OCI-LY7 (cell line): ENCODE data around the gene SOD1. TPM values are rescaled to one million over a fixed set of nuclear protein-coding genes. Genes with fewer than 3 reads are reported as not detected.
"Not testable (repeated sequence)": the region's sequence is repeated elsewhere in the genome, so short reads cannot be mapped to it uniquely, and the experiment has no call there.

ENCODE experiments used
- BruUV-seq: library from RNA; stranded (reverse); fragments of 400-500 nt; replicated peaks from 2 replicates; lab custom pipeline; 2021; lab: Mats Ljungman, UMichigan
- CTCF ChIA-PET: fragments of 300-600 bp; sonication (Branson Sonifier 250); formaldehyde crosslinking; loops from one replicate; lab custom pipeline; 2022; ENCODE audit warnings: antibody characterized with exemption; ENCODE audit not compliant: unreplicated experiment; lab: Charles Lee
- POLR2A ChIA-PET: fragments of 300-600 bp; sonication (Branson Sonifier 250); formaldehyde crosslinking; loops from one replicate; lab custom pipeline; 2022; ENCODE audit warnings: antibody characterized with exemption; lab: Charles Lee
- DNase-seq: peaks from one replicate; pipeline ENCODE4 v3.0.0-alpha.2; 2015; ENCODE audit warnings: low spot score
- H2AFZ ChIP-seq: fragments of 200-600 bp; sonication (generic), shearing (Covaris generic); 2 replicates; pipeline ENCODE4 v1.6.1; 2014; ENCODE audit warnings: mild to moderate bottlenecking, antibody characterized with exemption, low read length, moderate library complexity
- H3K27ac ChIP-seq: fragments of 200-600 bp; sonication (generic); 2 replicates; pipeline ENCODE4 v1.5.1; 2014; ENCODE audit warnings: mixed run types, low read depth, mild to moderate bottlenecking, moderate library complexity, low read length, inconsistent platforms; ENCODE audit not compliant: poor library complexity, severe bottlenecking
- H3K36me3 ChIP-seq: fragments of 200-600 bp; sonication (generic); 2 replicates; pipeline ENCODE4 v1.6.1; 2014; ENCODE audit warnings: mild to moderate bottlenecking, antibody characterized with exemption, low read length, moderate library complexity, mixed read lengths; ENCODE audit not compliant: insufficient read depth
- H3K4me1 ChIP-seq: fragments of 200-600 bp; sonication (generic); 2 replicates; pipeline ENCODE4 v1.5.1; 2014; ENCODE audit warnings: mild to moderate bottlenecking, low read length; ENCODE audit not compliant: insufficient read depth, poor library complexity, severe bottlenecking
- H3K4me2 ChIP-seq: fragments of 200-600 bp; sonication (generic); 2 replicates; pipeline ENCODE4 v1.6.1; 2014; ENCODE audit warnings: mild to moderate bottlenecking, low read length
- H3K4me3 ChIP-seq: fragments of 200-600 bp; sonication (generic); 2 replicates; pipeline ENCODE4 v1.5.1; 2014; ENCODE audit warnings: mild to moderate bottlenecking, low read depth, low read length; ENCODE audit not compliant: poor library complexity, severe bottlenecking
- H3K79me2 ChIP-seq: fragments of 200-600 bp; sonication (generic); 2 replicates; pipeline ENCODE4 v1.6.1; 2016; ENCODE audit warnings: low read depth, mild to moderate bottlenecking, low read length, moderate library complexity, mixed read lengths; ENCODE audit not compliant: insufficient read depth
- H3K9me2 ChIP-seq: fragments of 200-600 bp; sonication (generic); 2 replicates; pipeline ENCODE4 v1.6.1; 2016; ENCODE audit warnings: mild to moderate bottlenecking, low read length, mixed read lengths; ENCODE audit not compliant: insufficient read depth
- H3K9me3 ChIP-seq: fragments of 200-600 bp; sonication (generic); 2 replicates; pipeline ENCODE4 v1.6.1; 2014; ENCODE audit warnings: mild to moderate bottlenecking, mixed run types, low read length, mixed read lengths
- H4K20me1 ChIP-seq: fragments of 200-600 bp; sonication (generic); 2 replicates; pipeline ENCODE4 v1.6.1; 2014; ENCODE audit warnings: mild to moderate bottlenecking, antibody characterized with exemption, low read length, moderate library complexity, mixed read lengths; ENCODE audit not compliant: insufficient read depth
- EZH2phosphoT487 ChIP-seq: fragments of 200-600 bp; sonication (generic); IDR thresholded peaks from 2 replicates; pipeline ENCODE4 v1.6.1; 2018; ENCODE audit warnings: low read depth, borderline replicate concordance, mild to moderate bottlenecking, mixed run types, antibody characterized with exemption, low read length, moderate library complexity, mixed read lengths
- intact Hi-C: fragments of 100-400 bp; cut with micrococcal nuclease; formaldehyde crosslinking; loops from one replicate; pipeline ENCODE4 v1.10.0; 2022; ENCODE audit not compliant: unreplicated experiment
- total RNA-seq, 2 experiments: library from RNA; depleted of rRNA in 1 of 2; stranded (reverse); fragments of >200 nt in 1 of 2; shearing (Covaris generic) in 1 of 2; gene quantifications; 2 replicates each; pipeline ENCODE4 v1.2.3, GENCODE V29; 2014 to 2022
- TF ChIP-seq, protein P1 (sequence below): fragments of 200-600 bp; sonication (generic); conservative IDR thresholded peaks from 2 replicates; pipeline ENCODE4 v1.5.1; 2014; ENCODE audit warnings: mild to moderate bottlenecking, antibody characterized with exemption, low read length, moderate library complexity, mixed read lengths

Gene SOD1
- total RNA-seq, 2 experiments from 2014 or later: 229 to 307 TPM

DNA sequence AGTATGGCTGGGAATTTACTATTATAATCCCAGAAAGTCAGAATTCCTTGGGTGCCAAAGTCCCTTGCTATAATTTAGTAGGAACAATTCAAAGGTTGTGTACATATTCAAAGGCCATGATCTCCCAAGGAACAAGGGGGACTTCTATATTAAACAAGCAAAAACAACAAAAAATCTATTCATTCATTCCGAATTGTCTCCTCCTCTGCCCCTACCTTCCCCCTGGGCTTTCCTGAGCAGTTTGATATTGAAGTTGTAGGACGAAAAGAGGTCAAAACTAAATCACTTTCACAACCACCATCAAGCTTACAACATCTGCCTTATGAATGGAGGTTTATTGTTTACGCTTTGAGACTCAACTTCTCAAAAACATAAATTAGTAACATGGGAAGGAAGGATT is 35.3 kb upstream of the SOD1 start:
- intact Hi-C loops: no loop called here
- Histone ChIP-seq H3K79me2 (no peaks in the 10 kb centered on the region), H3K27ac (no peak overlapping the region), H3K36me3 (no peaks in the 10 kb centered on the region), H3K4me1 (no peaks in the 10 kb centered on the region), H3K4me3 (no peak overlapping the region), H3K4me2 (no peak overlapping the region), H3K9me2 (no peaks in the 10 kb centered on the region), H4K20me1 (no peaks in the 10 kb centered on the region), H3K9me3 (no peaks in the 10 kb centered on the region), H2AFZ (no peak overlapping the region)
- BruUV-seq: no TSS peak
- CTCF ChIA-PET: no interaction called here
- DNase-seq: no peak
- TF ChIP-seq EZH2phosphoT487: no peak
- TF ChIP-seq, protein P1, sequence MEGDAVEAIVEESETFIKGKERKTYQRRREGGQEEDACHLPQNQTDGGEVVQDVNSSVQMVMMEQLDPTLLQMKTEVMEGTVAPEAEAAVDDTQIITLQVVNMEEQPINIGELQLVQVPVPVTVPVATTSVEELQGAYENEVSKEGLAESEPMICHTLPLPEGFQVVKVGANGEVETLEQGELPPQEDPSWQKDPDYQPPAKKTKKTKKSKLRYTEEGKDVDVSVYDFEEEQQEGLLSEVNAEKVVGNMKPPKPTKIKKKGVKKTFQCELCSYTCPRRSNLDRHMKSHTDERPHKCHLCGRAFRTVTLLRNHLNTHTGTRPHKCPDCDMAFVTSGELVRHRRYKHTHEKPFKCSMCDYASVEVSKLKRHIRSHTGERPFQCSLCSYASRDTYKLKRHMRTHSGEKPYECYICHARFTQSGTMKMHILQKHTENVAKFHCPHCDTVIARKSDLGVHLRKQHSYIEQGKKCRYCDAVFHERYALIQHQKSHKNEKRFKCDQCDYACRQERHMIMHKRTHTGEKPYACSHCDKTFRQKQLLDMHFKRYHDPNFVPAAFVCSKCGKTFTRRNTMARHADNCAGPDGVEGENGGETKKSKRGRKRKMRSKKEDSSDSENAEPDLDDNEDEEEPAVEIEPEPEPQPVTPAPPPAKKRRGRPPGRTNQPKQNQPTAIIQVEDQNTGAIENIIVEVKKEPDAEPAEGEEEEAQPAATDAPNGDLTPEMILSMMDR: no peak
- POLR2A ChIA-PET: interaction anchor here (0.5 kb wide), 1 partner anchor 125 kb away, joined by 3 read pairs; no protein-coding TSS in a partner anchor

GRCh38 chr21:31624961-31625491 is 34.5 kb upstream of the SOD1 start:
- Histone ChIP-seq H3K36me3 (no peaks in the 10 kb centered on the region), H3K4me1 (no peaks in the 10 kb centered on the region), H4K20me1 (no peaks in the 10 kb centered on the region), H3K9me2 (no peaks in the 10 kb centered on the region), H2AFZ (no peak overlapping the region), H3K9me3 (no peaks in the 10 kb centered on the region), H3K4me3 (no peak overlapping the region), H3K27ac (no peak overlapping the region), H3K4me2 (no peak overlapping the region), H3K79me2 (no peaks in the 10 kb centered on the region)
- no peak for DNase-seq
- TF ChIP-seq, protein P1: no peak
- no peak for TF ChIP-seq EZH2phosphoT487
- ChIA-PET CTCF (no interaction called here), POLR2A (interaction anchor here (0.7 kb wide), 1 partner anchor 13 kb away, joined by 3 read pairs; no protein-coding TSS in a partner anchor)
- BruUV-seq: no TSS peak
- intact Hi-C loops: no loop called here

DNA sequence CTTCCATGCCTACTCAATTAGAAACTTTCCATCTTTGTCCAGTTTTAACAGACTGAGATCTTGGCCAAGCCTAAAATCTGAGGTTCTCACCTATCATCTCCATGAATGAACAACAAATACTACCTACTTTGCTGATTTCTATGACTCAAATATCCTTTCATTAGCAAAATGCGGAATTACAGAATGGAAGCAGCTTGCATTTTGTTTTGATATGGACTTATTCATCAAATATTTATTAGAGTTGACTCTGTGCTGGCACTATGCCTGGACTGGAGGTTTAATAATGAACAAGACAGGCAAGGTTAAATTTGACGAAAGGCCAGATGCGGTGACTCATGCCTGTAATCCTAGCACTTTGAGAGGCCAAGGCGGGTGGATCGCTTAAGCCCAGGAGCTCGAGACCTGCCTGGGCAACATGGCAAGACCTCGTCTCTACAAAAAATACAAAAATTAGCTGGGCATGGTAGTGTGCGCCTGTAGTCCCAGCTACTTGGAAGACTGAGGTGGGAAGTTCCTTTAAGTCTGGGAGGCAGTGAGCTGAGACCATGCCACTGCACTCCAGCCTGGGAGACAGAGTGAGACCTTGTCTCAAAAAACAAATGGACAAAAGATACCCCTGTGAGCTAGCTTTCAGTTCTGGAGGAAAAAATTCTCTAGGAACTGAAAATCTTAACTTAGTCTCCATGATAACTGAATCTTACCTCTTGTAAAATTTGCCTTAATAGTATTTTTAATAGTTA is 29.4 kb upstream of the SOD1 start:
- H3K4me3 ChIP-seq: no peak overlapping the region
- POLR2A ChIA-PET: interaction anchor here (0.6 to 1.0 kb wide), 2 partner anchors 17 to 142 kb away, joined by 3 to 7 read pairs; no protein-coding TSS in a partner anchor
- H3K9me2 ChIP-seq: no peaks in the 10 kb centered on the region
- no peaks in the 10 kb centered on the region for H3K9me3 ChIP-seq
- H3K4me2 ChIP-seq: no peak overlapping the region
- DNase-seq: no peak
- H4K20me1 ChIP-seq: no peaks in the 10 kb centered on the region
- no TSS peak for BruUV-seq
- no peaks in the 10 kb centered on the region for H3K4me1 ChIP-seq
- H3K79me2 ChIP-seq: no peaks in the 10 kb centered on the region
- no peak overlapping the region for H2AFZ ChIP-seq
- H3K36me3 ChIP-seq: no peaks in the 10 kb centered on the region
- intact Hi-C loops: no loop called here
- CTCF ChIA-PET: no interaction called here
- no peak for TF ChIP-seq EZH2phosphoT487
- TF ChIP-seq, protein P1: no peak
- H3K27ac ChIP-seq: no peak overlapping the region

DNA sequence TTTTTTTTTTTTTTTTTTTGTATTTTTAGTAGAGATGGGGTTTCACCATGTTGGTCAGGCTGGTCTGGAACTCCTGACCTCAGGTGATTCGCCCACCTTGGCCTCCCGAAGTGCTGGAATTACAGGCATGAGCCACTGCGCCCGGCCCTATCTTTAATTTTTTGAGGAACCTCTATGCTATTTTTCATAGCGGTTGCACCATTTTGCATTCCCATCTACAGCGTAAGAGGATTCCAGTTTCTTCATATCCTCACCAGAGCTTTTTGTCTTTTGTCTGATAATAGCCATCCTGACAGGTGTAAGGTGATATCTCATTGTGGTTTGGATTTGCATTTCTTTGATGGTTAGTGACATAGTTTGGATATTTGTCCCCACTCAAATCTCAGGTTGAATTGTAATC is 27.6 kb upstream of the SOD1 start:
- H3K79me2 ChIP-seq, H3K9me3 ChIP-seq, H2AFZ ChIP-seq, BruUV-seq, H4K20me1 ChIP-seq, DNase-seq, H3K4me2 ChIP-seq, CTCF ChIA-PET, H3K4me1 ChIP-seq, H3K9me2 ChIP-seq, H3K27ac ChIP-seq, H3K4me3 ChIP-seq, H3K36me3 ChIP-seq, intact Hi-C loops: not testable (repeated sequence)
- POLR2A ChIA-PET: interaction anchor here (0.7 kb wide), 1 partner anchor 8 kb away, joined by 3 read pairs; no protein-coding TSS in a partner anchor
